HG03378 (cell line): ENCODE results near the gene AWAT2.
"Not testable (repeated sequence)": the region's sequence is repeated elsewhere in the genome, so short reads cannot be mapped to it uniquely, and the experiment has no call there.

ENCODE experiments used
- ATAC-seq: cut with Tn5 transposase; IDR thresholded peaks from one replicate; pipeline ENCODE4 v1.9.1; 2021; ENCODE audit warnings: mild to moderate bottlenecking, moderate library complexity; ENCODE audit not compliant: unreplicated experiment

AWAT2 gene

GRCh38 chrX:70001708-70002341, 47.9 kb downstream of the AWAT2 start:
- no peak for ATAC-seq

GRCh38 chrX:70001269-70001668, 48.5 kb downstream of the AWAT2 start:
- no peak for ATAC-seq

GRCh38 chrX:69998299-69998698, 51.4 kb downstream of the AWAT2 start:
- not testable (repeated sequence) for ATAC-seq

GRCh38 chrX:69996113-69996468, 53.6 kb downstream of the AWAT2 start:
- no peak for ATAC-seq

- ATAC-seq = no peak
Observed at GRCh38 chrX:69995362-69996112, 54.2 kb downstream of the AWAT2 start.

- no peak for ATAC-seq
Observed at GRCh38 chrX:69993494-69993893, 56.2 kb downstream of the AWAT2 start.

- ATAC-seq = no peak
Observed at GRCh38 chrX:69991685-69992084, 58.1 kb downstream of the AWAT2 start.
